HEK293T (cell line): ENCODE results near the gene EBF3.

ENCODE experiments used
- CTCF ChIA-PET: fragments of 350-600 bp; formaldehyde crosslinking; extraction: SDS; loops from one replicate; lab custom pipeline; 2021; ENCODE audit warnings: antibody characterized with exemption, inconsistent platforms; lab: Yijun Ruan, JAX
- POLR2A ChIA-PET: fragments of 350-600 bp; formaldehyde crosslinking; extraction: SDS; loops from one replicate; lab custom pipeline; 2020; ENCODE audit warnings: antibody characterized with exemption, inconsistent platforms; lab: Yijun Ruan, JAX
- DNase-seq: peaks from one replicate; pipeline ENCODE4 v3.0.0; 2012; ENCODE audit warnings: mixed read lengths; ENCODE audit errors: extremely low spot score
- ARNT ChIP-seq: fragments of 450-650 bp; IDR thresholded peaks from 2 replicates; pipeline ENCODE4 v1.6.1; 2017; ENCODE audit warnings: mild to moderate bottlenecking
- BHLHE40 ChIP-seq: fragments of 450-650 bp; IDR thresholded peaks from 2 replicates; pipeline ENCODE4 v1.6.1; 2016; ENCODE audit warnings: mild to moderate bottlenecking, moderate library complexity, borderline replicate concordance
- CTBP1 ChIP-seq: fragments of 450-650 bp; IDR thresholded peaks from 2 replicates; pipeline ENCODE4 v1.6.1; 2016; ENCODE audit warnings: borderline replicate concordance
- ELF4 ChIP-seq: fragments of 450-650 bp; IDR thresholded peaks from 2 replicates; pipeline ENCODE4 v1.6.1; 2017; ENCODE audit warnings: antibody characterized with exemption
- FOXA1 ChIP-seq: fragments of 450-650 bp; IDR thresholded peaks from 2 replicates; pipeline ENCODE4 v1.6.1; 2016; ENCODE audit warnings: mild to moderate bottlenecking
- FOXK2 ChIP-seq: fragments of 450-650 bp; IDR thresholded peaks from 2 replicates; pipeline ENCODE4 v1.6.1; 2016; ENCODE audit warnings: mild to moderate bottlenecking
- FOXM1 ChIP-seq: fragments of 450-650 bp; IDR thresholded peaks from 2 replicates; pipeline ENCODE4 v1.6.1; 2017; ENCODE audit warnings: mild to moderate bottlenecking, borderline replicate concordance
- HDGF ChIP-seq: fragments of 450-650 bp; IDR thresholded peaks from 2 replicates; pipeline ENCODE4 v1.6.1; 2017; ENCODE audit warnings: antibody characterized with exemption, borderline replicate concordance
- L3MBTL2 ChIP-seq: fragments of 450-650 bp; conservative IDR thresholded peaks from 2 replicates; pipeline ENCODE4 v1.6.1; 2016; ENCODE audit warnings: mild to moderate bottlenecking
- LEF1 ChIP-seq: fragments of 450-650 bp; IDR thresholded peaks from 2 replicates; pipeline ENCODE4 v1.6.1; 2017; ENCODE audit warnings: mild to moderate bottlenecking, borderline replicate concordance
- NFRKB ChIP-seq: fragments of 450-650 bp; IDR thresholded peaks from 2 replicates; pipeline ENCODE4 v1.6.1; 2016; ENCODE audit warnings: mild to moderate bottlenecking, moderate library complexity
- SP1 ChIP-seq: fragments of 450-650 bp; IDR thresholded peaks from 2 replicates; pipeline ENCODE4 v1.6.1; 2017
- SUZ12 ChIP-seq: fragments of 450-650 bp; IDR thresholded peaks from 2 replicates; pipeline ENCODE4 v1.6.1; 2016; ENCODE audit warnings: mild to moderate bottlenecking
- TARDBP ChIP-seq: fragments of 450-650 bp; IDR thresholded peaks from 2 replicates; pipeline ENCODE4 v1.6.1; 2016
- ZNF384 ChIP-seq: fragments of 450-650 bp; IDR thresholded peaks from 2 replicates; pipeline ENCODE4 v1.6.1; 2016
- TF ChIP-seq, protein P1 (sequence below): fragments of 450-650 bp; IDR thresholded peaks from 2 replicates; pipeline ENCODE4 v1.6.1; 2016

EBF3 gene

DNA sequence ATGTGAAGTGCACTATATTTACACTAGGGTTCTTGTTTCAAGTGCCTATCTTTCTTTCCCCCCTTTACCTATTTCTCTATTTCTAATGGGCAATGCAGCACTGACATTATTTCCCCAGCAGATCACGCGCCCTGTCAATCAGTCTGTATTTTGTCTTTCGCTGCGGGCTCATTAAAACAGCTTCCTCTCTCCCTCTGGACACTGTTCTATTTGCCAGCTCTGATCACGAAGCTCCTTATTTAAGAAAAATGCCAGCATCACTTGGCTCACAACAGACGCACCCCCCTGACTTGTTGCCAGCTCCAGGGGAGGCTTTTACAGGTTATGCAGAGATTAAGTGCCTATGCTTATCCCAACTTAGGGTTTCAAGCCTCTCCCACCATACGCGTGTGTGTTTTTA is 78.5 kb downstream of the EBF3 start:
- DNase-seq = no peak
- ChIA-PET CTCF (interaction anchor here (1.0 kb wide), 1 partner anchor 85 kb away, joined by 4 read pairs; no protein-coding TSS in a partner anchor), POLR2A (no interaction called here)
- TF ChIP-seq ARNT (no peak), HDGF (no peak)
- TF ChIP-seq, protein P1, sequence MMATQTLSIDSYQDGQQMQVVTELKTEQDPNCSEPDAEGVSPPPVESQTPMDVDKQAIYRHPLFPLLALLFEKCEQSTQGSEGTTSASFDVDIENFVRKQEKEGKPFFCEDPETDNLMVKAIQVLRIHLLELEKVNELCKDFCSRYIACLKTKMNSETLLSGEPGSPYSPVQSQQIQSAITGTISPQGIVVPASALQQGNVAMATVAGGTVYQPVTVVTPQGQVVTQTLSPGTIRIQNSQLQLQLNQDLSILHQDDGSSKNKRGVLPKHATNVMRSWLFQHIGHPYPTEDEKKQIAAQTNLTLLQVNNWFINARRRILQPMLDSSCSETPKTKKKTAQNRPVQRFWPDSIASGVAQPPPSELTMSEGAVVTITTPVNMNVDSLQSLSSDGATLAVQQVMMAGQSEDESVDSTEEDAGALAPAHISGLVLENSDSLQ = no peak

DNA sequence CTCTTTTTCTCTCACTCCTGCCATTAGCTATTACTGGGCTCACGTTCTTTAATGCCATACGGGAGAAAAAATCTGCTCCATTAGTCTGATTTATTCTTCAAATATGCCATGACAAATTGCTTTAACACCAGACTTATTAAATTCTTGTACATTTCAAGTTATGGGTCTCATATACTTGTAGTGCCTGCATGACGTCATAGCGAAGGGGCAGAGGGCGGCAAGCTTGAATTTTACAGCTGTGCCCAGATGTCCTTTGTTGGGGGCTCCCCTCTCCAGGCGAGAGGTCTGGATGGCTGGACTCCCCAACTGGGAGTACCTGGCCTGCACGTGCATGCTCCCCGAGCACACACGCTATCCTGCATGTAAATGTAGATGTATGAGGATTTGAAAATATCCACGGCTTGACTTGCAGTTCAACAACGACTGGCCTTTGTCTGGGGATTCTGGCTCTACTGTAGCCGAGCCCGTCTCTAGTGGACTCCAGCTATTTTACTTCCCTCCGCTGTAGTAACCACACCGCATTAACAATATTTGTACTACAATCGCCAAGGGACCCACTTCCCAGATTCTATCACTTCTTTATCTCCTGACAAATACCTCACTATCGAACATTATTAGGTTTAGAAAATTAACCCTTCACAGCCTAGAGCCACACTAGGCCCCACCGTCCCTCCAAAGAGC is 79.5 kb downstream of the EBF3 start:
- DNase-seq = no peak
- CTCF ChIA-PET = no interaction called here
- POLR2A ChIA-PET = no interaction called here
- no peak for TF ChIP-seq FOXM1
- no peak for TF ChIP-seq NFRKB
- TF ChIP-seq FOXA1 = no peak
- no peak for TF ChIP-seq HDGF
- no peak for TF ChIP-seq ZNF384
- TF ChIP-seq CTBP1 = no peak
- TF ChIP-seq BHLHE40 = no peak
- TF ChIP-seq L3MBTL2 = no peak
- TF ChIP-seq ELF4 = no peak
- no peak for TF ChIP-seq ARNT
- no peak for TF ChIP-seq SUZ12
- TF ChIP-seq SP1 = no peak
- TF ChIP-seq TARDBP = no peak
- TF ChIP-seq FOXK2 = no peak
- TF ChIP-seq, protein P1 = no peak
- TF ChIP-seq LEF1 = no peak

DNA sequence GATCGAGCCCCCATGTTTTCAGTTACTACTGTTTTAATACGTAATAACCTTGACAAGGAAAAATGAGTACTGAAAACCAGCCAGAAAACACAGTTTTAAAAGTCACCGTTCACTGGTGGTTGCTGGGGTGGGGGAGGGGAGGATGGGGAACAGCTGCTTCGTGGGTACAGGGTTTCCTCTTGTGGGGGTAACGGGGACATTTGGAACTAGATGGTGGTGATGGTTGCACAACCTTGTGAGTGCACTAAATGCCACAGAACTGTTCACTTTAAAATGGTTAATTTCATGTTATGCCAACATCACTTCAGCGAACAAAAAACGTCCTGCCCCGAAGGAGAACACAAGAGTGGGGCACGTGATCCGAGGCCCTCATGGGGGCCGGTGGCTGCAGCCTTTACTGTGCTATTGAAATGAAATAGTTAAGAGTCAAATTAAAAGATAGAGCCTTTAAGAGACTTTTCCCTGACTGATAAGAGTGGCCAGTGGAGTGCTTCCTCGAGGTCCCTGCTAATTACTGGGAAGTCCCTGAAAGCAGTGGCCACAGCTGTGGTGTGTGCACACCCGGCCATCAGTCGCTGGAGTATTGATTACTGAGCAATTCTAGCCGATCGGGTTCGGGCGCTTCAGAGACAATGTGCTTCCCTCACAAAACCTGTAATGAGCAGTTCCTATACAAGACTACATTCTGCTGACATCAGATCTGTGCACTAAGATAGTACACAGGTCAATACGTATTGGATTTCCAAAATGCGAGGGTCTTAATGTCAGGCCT is 80.3 kb downstream of the EBF3 start:
- ChIA-PET POLR2A (no interaction called here), CTCF (no interaction called here)
- no peak for TF ChIP-seq FOXA1
- no peak for DNase-seq

DNA sequence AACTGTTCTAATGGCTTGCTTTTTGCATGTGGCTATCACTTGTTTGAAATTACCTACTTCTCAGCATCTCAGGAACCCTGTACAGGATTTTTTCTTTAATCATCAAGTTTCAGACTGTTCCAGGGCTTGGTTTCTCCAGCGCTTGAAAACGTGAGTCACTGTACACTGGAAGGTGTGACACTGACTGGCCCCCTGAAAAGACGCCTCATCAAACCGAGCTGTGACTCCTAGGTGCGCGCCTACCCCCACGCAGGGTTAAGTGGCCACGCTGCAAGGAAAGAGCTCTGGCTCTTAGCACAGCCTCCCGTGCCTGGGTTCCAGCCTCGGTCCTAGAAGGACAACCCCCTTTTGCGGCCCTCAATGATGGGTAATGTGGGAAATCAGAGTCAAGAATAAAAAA is 81.0 kb downstream of the EBF3 start:
- CTCF ChIA-PET = interaction anchor here (1.5 kb wide), 1 partner anchor 88 kb away, joined by 6 read pairs; no protein-coding TSS in a partner anchor
- no peak for DNase-seq
- POLR2A ChIA-PET = no interaction called here
- no peak for TF ChIP-seq FOXM1
- no peak for TF ChIP-seq LEF1
- TF ChIP-seq NFRKB = no peak
- TF ChIP-seq ARNT = no peak
- TF ChIP-seq FOXK2 = no peak
- TF ChIP-seq ZNF384 = no peak
- no peak for TF ChIP-seq CTBP1
- no peak for TF ChIP-seq L3MBTL2
- TF ChIP-seq SUZ12 = no peak
- TF ChIP-seq, protein P1 = no peak
- no peak for TF ChIP-seq BHLHE40
- TF ChIP-seq FOXA1 = no peak
- TF ChIP-seq HDGF = no peak
- TF ChIP-seq SP1 = no peak
- TF ChIP-seq ELF4 = no peak
- no peak for TF ChIP-seq TARDBP

DNA sequence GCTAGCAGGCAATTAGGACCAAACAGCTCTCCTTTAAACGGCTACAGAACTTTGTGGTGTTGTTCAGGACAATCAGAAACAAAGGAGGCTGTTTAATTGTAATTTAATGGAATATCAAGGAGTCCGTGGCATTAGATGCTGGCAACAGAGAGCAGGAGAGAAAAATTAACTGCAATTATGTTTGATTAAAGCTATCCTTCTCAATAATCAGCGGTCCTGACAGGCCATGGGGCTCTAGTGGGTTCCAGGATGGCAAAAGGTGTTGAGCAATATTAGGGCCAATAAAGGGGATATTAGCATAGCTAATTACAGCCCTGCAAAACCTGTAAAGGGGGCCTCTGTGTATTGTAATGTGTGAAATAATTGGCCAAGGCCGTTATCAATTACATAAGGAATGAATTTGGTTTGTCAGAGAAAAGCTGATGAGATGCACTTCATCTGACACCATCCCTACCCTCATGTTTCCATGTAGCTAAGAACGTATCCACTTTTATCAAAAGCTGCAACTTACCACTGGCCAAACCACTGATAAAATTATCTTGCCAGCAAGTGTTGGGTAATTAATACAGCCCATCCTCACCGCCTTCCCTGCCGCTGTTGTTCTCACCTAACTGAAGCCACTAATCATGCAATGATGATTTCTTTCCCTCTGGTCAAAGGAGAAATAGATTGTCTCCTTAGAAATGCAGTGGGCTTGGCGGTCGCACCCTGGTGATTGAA is 81.6 kb downstream of the EBF3 start:
- TF ChIP-seq LEF1 (no peak), TARDBP (no peak), FOXA1 (no peak), ZNF384 (no peak), NFRKB (no peak), SP1 (no peak), BHLHE40 (no peak), SUZ12 (no peak), HDGF (no peak)
- POLR2A ChIA-PET = no interaction called here
- CTCF ChIA-PET = interaction anchor here (0.7 to 1.5 kb wide), 3 partner anchors 9 to 227 kb away, joined by 3 to 6 read pairs (median 4); no protein-coding TSS in a partner anchor
- no peak for DNase-seq

DNA sequence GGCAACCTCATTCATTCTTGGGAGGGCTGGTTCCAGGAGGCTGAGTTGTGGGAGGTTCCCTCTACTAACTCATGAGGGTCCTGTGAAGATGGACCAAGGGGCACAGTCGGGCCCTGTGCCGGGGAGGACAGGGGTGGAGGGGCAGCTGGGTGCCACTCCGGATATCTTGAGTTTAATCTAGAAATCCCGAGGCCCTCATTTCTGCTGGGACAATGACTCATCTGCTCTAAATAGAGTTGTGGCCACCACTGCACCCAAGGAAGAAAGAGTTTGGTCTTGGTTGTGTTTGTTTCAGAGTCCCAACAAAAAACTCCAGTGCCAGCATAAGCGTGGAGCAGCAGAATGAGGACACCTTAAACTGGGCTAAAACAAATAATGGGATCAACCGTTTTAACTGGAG is 82.4 kb downstream of the EBF3 start:
- DNase-seq = no peak
- ChIA-PET CTCF (interaction anchor here (0.7 to 1.5 kb wide), 3 partner anchors 9 to 228 kb away, joined by 3 to 6 read pairs (median 4); no protein-coding TSS in a partner anchor), POLR2A (no interaction called here)
- TF ChIP-seq L3MBTL2 (no peak), ZNF384 (no peak), CTBP1 (no peak), LEF1 (no peak), BHLHE40 (no peak), HDGF (no peak), FOXA1 (no peak), ARNT (no peak), FOXM1 (no peak), ELF4 (no peak), SP1 (no peak), TARDBP (no peak), FOXK2 (no peak), NFRKB (no peak), SUZ12 (no peak)
- TF ChIP-seq, protein P1 = no peak
